Stromal cell of bone marrow (primary cell): ENCODE measurements around the gene TOP3B.

Experiments used
- DNase-seq: peaks from one replicate; pipeline ENCODE4 v3.0.0-alpha.2; 2012; ENCODE audit warnings: low read depth

Gene TOP3B, protein sequence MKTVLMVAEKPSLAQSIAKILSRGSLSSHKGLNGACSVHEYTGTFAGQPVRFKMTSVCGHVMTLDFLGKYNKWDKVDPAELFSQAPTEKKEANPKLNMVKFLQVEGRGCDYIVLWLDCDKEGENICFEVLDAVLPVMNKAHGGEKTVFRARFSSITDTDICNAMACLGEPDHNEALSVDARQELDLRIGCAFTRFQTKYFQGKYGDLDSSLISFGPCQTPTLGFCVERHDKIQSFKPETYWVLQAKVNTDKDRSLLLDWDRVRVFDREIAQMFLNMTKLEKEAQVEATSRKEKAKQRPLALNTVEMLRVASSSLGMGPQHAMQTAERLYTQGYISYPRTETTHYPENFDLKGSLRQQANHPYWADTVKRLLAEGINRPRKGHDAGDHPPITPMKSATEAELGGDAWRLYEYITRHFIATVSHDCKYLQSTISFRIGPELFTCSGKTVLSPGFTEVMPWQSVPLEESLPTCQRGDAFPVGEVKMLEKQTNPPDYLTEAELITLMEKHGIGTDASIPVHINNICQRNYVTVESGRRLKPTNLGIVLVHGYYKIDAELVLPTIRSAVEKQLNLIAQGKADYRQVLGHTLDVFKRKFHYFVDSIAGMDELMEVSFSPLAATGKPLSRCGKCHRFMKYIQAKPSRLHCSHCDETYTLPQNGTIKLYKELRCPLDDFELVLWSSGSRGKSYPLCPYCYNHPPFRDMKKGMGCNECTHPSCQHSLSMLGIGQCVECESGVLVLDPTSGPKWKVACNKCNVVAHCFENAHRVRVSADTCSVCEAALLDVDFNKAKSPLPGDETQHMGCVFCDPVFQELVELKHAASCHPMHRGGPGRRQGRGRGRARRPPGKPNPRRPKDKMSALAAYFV

GRCh38 chr22:21982338-21982965 lies at the start of gene TOP3B:
Gene TOP3B (minus strand): TSS chr22:21982787. CDS start chr22:21975709, 7,078 bp downstream.
- peak; percentile 49 for DNase-seq

- peak; percentile 9 for DNase-seq
These were observed 48.8 kb upstream of the TOP3B start for GRCh38 chr22:22031183-22031945.

GRCh38 chr22:22030493-22031182 lies 48.1 kb upstream of the TOP3B start:
- no peak for DNase-seq

- DNase-seq: no peak
These were observed 45.4 kb upstream of the TOP3B start for GRCh38 chr22:22027955-22028354.

GRCh38 chr22:22026157-22026831 lies 43.7 kb upstream of the TOP3B start:
- no peak for DNase-seq

GRCh38 chr22:22025320-22026156 lies 43.0 kb upstream of the TOP3B start:
- no peak for DNase-seq

DNA sequence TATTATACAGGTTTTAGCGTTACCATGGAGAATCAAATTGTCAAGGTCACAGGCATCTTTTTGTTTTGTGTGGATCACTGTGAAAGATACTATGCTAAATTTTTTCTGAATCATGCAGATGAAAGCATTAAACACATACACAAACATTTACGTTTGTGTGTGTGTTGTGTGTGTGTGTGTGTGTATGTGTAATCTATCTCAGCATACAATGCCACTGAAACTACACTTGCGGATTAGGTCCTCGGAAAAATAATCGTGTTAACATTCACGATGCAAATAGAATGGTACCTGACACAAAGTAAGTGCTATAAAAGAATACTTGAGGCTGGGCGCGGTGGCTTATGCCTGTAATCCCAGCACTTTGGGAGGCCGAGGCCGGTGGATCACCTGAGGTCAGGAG lies 41.9 kb upstream of the TOP3B start:
- DNase-seq: no peak

DNA sequence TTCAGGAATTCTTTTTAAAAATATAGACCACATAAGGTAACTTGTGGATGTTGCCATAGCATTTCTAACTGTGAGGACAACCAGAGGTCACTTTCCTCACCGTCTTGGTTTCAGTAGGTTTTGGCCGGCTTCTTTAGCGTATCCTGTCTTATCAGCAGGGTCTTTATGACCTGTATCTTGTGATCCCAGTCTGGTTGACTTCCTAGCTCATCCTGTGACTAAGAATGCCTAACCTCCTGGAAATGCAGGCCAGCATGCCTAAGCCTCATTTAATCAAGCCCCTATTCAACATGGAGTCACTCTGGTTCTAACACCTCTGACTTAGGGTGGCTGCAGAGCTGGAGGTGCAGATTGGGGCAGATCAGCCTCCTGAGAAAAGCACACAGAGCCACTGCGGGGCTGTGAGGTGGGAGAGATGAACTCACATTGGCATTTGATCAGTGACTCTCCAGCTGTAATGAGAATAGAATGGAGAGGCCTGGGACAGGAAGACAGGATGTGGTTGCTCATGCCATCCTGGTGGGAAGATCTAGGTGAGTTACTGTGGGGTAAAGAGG lies 41.1 kb upstream of the TOP3B start:
- DNase-seq: no peak

DNA sequence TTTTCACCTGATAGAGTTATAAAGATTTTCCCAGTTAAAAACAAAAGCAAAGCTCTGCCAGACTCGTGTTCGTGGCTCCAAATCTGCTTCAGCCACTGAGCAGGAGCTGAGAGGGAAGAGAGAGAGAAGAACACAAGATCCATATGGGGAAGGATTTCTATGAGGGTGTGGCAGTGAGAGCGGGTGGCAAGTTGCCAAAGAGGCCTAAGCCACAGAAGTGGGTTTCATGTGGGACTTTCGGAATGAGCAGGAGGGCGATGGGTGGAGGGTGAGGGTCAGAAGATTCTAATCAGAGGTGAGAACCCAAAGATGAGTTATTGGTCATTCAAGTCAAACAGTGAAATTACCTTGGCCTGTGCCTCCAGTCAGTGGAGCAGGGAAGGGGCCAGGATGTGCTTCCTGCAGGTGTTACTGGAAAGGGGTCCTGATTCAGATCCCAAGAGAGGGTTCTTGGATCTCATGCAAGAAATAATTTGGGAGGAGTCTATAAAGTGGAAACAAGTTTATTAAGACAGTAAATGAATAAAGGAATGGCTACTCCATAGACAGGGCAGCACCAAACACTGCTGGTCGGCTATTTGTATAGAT lies 40.5 kb upstream of the TOP3B start:
- DNase-seq: no peak

GRCh38 chr22:22022255-22022840 lies 39.8 kb upstream of the TOP3B start:
- DNase-seq: no peak

DNA sequence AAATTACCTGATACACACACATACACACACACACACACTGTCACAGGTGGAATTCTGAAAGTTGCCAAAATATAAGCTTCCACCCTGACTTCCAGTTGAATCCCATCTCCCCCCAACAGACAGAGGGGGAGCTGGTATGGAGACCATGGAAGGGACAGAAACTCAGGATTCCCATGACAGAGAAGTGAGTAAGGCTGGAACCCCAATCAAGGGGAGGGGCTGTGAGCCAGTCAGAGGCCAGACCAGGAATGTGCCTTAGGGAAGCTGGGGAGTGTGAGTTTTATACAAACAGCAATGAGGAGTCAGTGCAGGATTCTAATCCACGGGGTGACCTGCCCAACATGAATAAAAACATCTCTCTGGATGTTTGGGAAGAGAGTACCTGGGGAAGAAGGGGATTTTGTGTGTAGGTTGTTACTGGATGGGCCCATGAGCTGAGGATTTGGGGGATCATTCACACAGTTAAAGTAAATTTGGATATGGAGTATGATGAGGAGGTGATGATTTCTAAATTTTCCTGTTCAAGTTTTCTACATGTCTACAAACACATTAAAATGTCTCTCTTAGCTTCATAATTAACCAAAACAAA lies 38.7 kb upstream of the TOP3B start:
- DNase-seq: no peak

DNA sequence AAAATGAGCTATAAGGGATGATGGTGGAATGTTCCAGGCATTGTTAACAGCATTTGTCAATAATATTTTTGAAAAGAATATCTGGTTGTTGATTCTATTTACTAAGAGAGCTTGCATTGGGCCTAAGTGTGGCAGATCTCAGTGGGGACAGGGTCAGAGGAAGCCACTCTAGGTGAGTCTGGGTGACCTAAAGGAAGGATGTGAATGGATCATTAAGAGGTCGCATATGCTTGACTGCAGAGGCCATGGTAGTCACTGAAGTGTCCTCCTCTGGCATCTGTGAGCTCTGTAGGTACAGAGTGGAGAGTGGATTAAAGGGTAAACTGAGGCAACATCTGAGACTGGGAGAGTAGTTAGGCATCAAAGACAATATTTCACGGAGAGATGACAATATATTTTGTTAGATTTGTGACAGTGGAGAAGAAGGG lies 37.9 kb upstream of the TOP3B start:
- no peak for DNase-seq

DNA sequence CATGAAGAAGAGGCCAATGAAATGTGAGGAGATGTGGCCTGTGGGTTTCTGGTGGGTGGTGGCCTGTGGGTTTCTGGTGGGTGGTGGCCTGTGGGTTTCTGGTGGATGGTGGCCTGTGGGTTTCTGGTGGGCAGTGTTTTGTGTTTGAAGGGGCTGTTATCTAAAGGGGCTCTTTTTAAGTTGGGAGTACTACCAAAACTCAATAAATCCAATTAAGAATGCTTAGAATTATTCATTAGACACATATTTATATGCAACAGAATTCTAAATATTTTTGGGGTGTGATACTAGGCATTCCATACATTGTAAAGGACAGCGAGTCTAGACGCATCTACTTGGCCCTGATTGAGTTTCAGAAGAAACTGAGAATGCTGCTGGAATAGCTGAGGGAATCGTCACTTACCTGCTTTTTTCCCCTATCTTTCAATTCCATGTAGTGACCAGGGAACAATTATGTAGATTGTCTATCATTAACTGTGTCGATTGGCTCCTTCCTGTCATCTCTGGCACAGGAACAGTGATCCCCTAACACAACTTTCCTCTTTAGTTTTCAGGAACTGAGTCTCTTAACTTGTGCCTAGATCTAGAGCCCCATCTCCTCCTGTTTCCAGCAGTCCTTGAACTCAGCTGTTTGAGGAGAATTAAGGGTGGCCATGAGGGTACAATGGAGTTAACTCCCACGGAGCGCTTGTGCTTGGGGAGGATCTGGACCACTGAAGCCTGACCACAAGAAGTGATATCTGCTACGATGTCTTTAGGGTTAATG lies 37.3 kb upstream of the TOP3B start:
- DNase-seq: no peak

- no peak for DNase-seq
These were observed 36.5 kb upstream of the TOP3B start for GRCh38 chr22:22018825-22019658.

GRCh38 chr22:22015631-22016030 lies 33.0 kb upstream of the TOP3B start:
- no peak for DNase-seq

- DNase-seq: no peak
These were observed 31.7 kb upstream of the TOP3B start for GRCh38 chr22:22014285-22014659.
